ENCODE measurements around the gene ANO8.
A peak's percentile ranks its signal among the peaks of the same experiment; 100 is the strongest.
"Not testable (repeated sequence)": the region's sequence is repeated elsewhere in the genome, so short reads cannot be mapped to it uniquely, and the experiment has no call there.

The ANO8 gene

GRCh38 chr19:17293605-17294004 is 41.0 kb downstream of the ANO8 start:
- Histone ChIP-seq H3K36me3 (ENCODE audit: insufficient read depth, low read length) (peaks cover 6% of the 10 kb centered on the region), H3K4me3 (ENCODE audit: low read length) (no peak overlapping the region), H2AFZ (ENCODE audit: low read depth, low read length) (no peak overlapping the region), H3K9me3 (ENCODE audit: low read length) (peaks cover 10% of the 10 kb centered on the region), H3K4me1 (ENCODE audit: insufficient read depth, low read length) (no peaks in the 10 kb centered on the region), H3K27me3 (ENCODE audit: insufficient read depth, low read length) (no peaks in the 10 kb centered on the region)

- peaks cover 5% of the 10 kb centered on the region for H3K9me3 ChIP-seq (ENCODE audit: low read length)
Measured at GRCh38 chr19:17292301-17293074, 42.2 kb downstream of the ANO8 start.

GRCh38 chr19:17289489-17289888 is 45.2 kb downstream of the ANO8 start:
- no peak overlapping the region for H3K4me3 ChIP-seq (ENCODE audit: low read length)
- H3K36me3 ChIP-seq (ENCODE audit: insufficient read depth, low read length): no peaks in the 10 kb centered on the region
- peaks cover 7% of the 10 kb centered on the region for H3K9me3 ChIP-seq (ENCODE audit: low read length)
- H2AFZ ChIP-seq (ENCODE audit: low read depth, low read length): no peak overlapping the region
- no peaks in the 10 kb centered on the region for H3K4me1 ChIP-seq (ENCODE audit: insufficient read depth, low read length)
- H3K27me3 ChIP-seq (ENCODE audit: insufficient read depth, low read length): no peaks in the 10 kb centered on the region

More at GRCh38 chr19:17292301-17293074, 42.2 kb downstream of the ANO8 start:
- Histone ChIP-seq H3K4me3 (ENCODE audit: low read length) (peak overlapping the region; percentile 43), H3K27me3 (ENCODE audit: insufficient read depth, low read length) (no peaks in the 10 kb centered on the region), H3K36me3 (ENCODE audit: insufficient read depth, low read length) (peaks cover 3% of the 10 kb centered on the region), H2AFZ (ENCODE audit: low read depth, low read length) (no peak overlapping the region), H3K4me1 (ENCODE audit: insufficient read depth, low read length) (no peaks in the 10 kb centered on the region)

GRCh38 chr19:17286752-17287151 is 47.9 kb downstream of the ANO8 start:
- Histone ChIP-seq H3K4me3 (ENCODE audit: low read length) (no peak overlapping the region), H3K36me3 (ENCODE audit: insufficient read depth, low read length) (no peaks in the 10 kb centered on the region), H3K9me3 (ENCODE audit: low read length) (peaks cover 4% of the 10 kb centered on the region), H2AFZ (ENCODE audit: low read depth, low read length) (no peak overlapping the region), H3K27me3 (ENCODE audit: insufficient read depth, low read length) (no peaks in the 10 kb centered on the region), H3K4me1 (ENCODE audit: insufficient read depth, low read length) (no peaks in the 10 kb centered on the region)

GRCh38 chr19:17286263-17286662 is 48.4 kb downstream of the ANO8 start:
- no peak overlapping the region for H2AFZ ChIP-seq (ENCODE audit: low read depth, low read length)
- H3K9me3 ChIP-seq (ENCODE audit: low read length): peaks cover 4% of the 10 kb centered on the region
- H3K4me1 ChIP-seq (ENCODE audit: insufficient read depth, low read length): no peaks in the 10 kb centered on the region
- no peak overlapping the region for H3K4me3 ChIP-seq (ENCODE audit: low read length)
- no peaks in the 10 kb centered on the region for H3K27me3 ChIP-seq (ENCODE audit: insufficient read depth, low read length)
- no peaks in the 10 kb centered on the region for H3K36me3 ChIP-seq (ENCODE audit: insufficient read depth, low read length)

GRCh38 chr19:17285415-17286135 is 49.1 kb downstream of the ANO8 start:
- no peak overlapping the region for H3K4me3 ChIP-seq (ENCODE audit: low read length)
- no peaks in the 10 kb centered on the region for H3K36me3 ChIP-seq (ENCODE audit: insufficient read depth, low read length)
- H3K27me3 ChIP-seq (ENCODE audit: insufficient read depth, low read length): no peaks in the 10 kb centered on the region
- H3K9me3 ChIP-seq (ENCODE audit: low read length): peaks cover 4% of the 10 kb centered on the region
- no peak overlapping the region for H2AFZ ChIP-seq (ENCODE audit: low read depth, low read length)
- H3K4me1 ChIP-seq (ENCODE audit: insufficient read depth, low read length): no peaks in the 10 kb centered on the region

GRCh38 chr19:17283504-17283996 is 51.1 kb downstream of the ANO8 start:
- Histone ChIP-seq H3K4me1 (ENCODE audit: insufficient read depth, low read length) (no peaks in the 10 kb centered on the region), H3K36me3 (ENCODE audit: insufficient read depth, low read length) (no peaks in the 10 kb centered on the region), H3K4me3 (ENCODE audit: low read length) (no peak overlapping the region), H3K27me3 (ENCODE audit: insufficient read depth, low read length) (no peaks in the 10 kb centered on the region), H2AFZ (ENCODE audit: low read depth, low read length) (no peak overlapping the region), H3K9me3 (ENCODE audit: low read length) (peaks cover 4% of the 10 kb centered on the region)

- H3K4me3 ChIP-seq (ENCODE audit: low read length): peak overlapping the region; percentile 7
- no peaks in the 10 kb centered on the region for H3K36me3 ChIP-seq (ENCODE audit: insufficient read depth, low read length)
- H3K27me3 ChIP-seq (ENCODE audit: insufficient read depth, low read length): no peaks in the 10 kb centered on the region
- no peak overlapping the region for H2AFZ ChIP-seq (ENCODE audit: low read depth, low read length)
- H3K4me1 ChIP-seq (ENCODE audit: insufficient read depth, low read length): no peaks in the 10 kb centered on the region
- H3K9me3 ChIP-seq (ENCODE audit: low read length): peaks cover 4% of the 10 kb centered on the region
Measured at GRCh38 chr19:17282488-17283125, 52.0 kb downstream of the ANO8 start.

- H2AFZ ChIP-seq (ENCODE audit: low read depth, low read length): no peak within 1 kb of the TSS
- peaks cover 4% of the 10 kb centered on the region for H3K9me3 ChIP-seq (ENCODE audit: low read length)
- no peaks in the 10 kb centered on the region for H3K27me3 ChIP-seq (ENCODE audit: insufficient read depth, low read length)
- peak within 1 kb of the TSS; percentile 7 for H3K4me3 ChIP-seq (ENCODE audit: low read length)
- no peaks in the 10 kb centered on the region for H3K4me1 ChIP-seq (ENCODE audit: insufficient read depth, low read length)
- peaks cover 4% of the 10 kb centered on the region for H3K36me3 ChIP-seq (ENCODE audit: insufficient read depth, low read length)
Measured at GRCh38 chr19:17281391-17282304, 53.0 kb downstream of the ANO8 start, which contains the start of gene ANKLE1. ANKLE1 (plus strand) TSS chr19:17281901; CDS start chr19:17281921, 20 bp downstream.

- H2AFZ ChIP-seq (ENCODE audit: low read depth, low read length): no peak overlapping the region
- H3K36me3 ChIP-seq (ENCODE audit: insufficient read depth, low read length): peaks cover 20% of the 10 kb centered on the region
- H3K9me3 ChIP-seq (ENCODE audit: low read length): no peaks in the 10 kb centered on the region
- no peak overlapping the region for H3K4me3 ChIP-seq (ENCODE audit: low read length)
- no peaks in the 10 kb centered on the region for H3K4me1 ChIP-seq (ENCODE audit: insufficient read depth, low read length)
- H3K27me3 ChIP-seq (ENCODE audit: insufficient read depth, low read length): no peaks in the 10 kb centered on the region
Measured at GRCh38 chr19:17279436-17279835, 55.2 kb downstream of the ANO8 start.

- peaks cover 43% of the 10 kb centered on the region for H3K36me3 ChIP-seq (ENCODE audit: insufficient read depth, low read length)
- H3K4me3 ChIP-seq (ENCODE audit: low read length): no peak overlapping the region
- no peak overlapping the region for H2AFZ ChIP-seq (ENCODE audit: low read depth, low read length)
- no peaks in the 10 kb centered on the region for H3K4me1 ChIP-seq (ENCODE audit: insufficient read depth, low read length)
- no peaks in the 10 kb centered on the region for H3K27me3 ChIP-seq (ENCODE audit: insufficient read depth, low read length)
- H3K9me3 ChIP-seq (ENCODE audit: low read length): no peaks in the 10 kb centered on the region
Measured at GRCh38 chr19:17275441-17276175, 59.0 kb downstream of the ANO8 start.

- H3K4me3 ChIP-seq (ENCODE audit: low read length); H3K27me3 ChIP-seq (ENCODE audit: insufficient read depth, low read length); H3K4me1 ChIP-seq (ENCODE audit: insufficient read depth, low read length); H3K9me3 ChIP-seq (ENCODE audit: low read length); H2AFZ ChIP-seq (ENCODE audit: low read depth, low read length): not testable (repeated sequence)
- peaks cover 47% of the 10 kb centered on the region for H3K36me3 ChIP-seq (ENCODE audit: insufficient read depth, low read length)
Measured at GRCh38 chr19:17274892-17275291, 59.8 kb downstream of the ANO8 start.

All from neuron (in vitro differentiated cells).